ENCODE data around the gene KNOP1. TPM values are rescaled to one million over a fixed set of nuclear protein-coding genes. Genes with fewer than 3 reads are reported as not detected.
A peak's percentile ranks its signal among the peaks of the same experiment; 100 is the strongest.

Gene KNOP1
- total and polyA plus RNA-seq, 4 experiments from 2014 or later: 4.0 to 16.6 (median 15.3) TPM

DNA sequence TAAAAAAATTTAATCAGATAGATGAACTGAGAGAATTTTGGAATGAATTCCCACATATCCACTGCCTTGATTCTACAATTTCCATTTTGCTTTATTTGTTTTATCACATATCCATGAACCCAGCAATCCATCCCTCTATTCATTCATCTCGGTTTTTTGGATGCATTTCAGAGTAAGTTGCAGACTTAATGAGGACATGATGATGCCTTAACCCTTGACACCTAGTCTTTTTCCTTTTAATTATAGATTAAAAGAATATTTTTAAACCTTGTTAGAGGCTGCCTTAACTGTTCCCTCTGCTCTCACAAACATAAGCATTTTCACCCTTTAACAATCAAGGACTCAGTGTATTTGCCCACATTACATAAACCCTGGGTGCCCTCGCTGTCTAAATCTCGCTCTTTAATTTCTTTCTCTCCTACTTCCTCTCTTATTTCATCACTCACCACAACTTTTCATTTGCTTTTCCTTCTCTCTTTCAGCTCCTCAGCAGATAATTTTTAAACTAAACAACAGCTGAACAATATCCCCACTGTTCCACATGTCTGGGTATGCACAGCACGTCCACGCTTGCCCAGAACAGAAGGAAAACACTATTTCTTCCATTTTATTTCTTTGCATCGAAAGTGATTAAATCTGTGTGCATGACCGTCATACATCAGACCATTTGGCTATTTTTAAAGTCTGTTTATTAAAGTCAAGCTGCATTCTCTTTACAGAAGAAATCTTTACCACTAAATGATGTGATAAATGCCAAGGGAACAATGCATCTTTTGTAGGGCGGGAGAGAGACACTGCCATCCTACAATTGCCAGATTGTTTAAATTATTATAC, 40.0 kb upstream of the KNOP1 start:
- POLR2A ChIA-PET (ENCODE audit: partially characterized antibody): no interaction called here

DNA sequence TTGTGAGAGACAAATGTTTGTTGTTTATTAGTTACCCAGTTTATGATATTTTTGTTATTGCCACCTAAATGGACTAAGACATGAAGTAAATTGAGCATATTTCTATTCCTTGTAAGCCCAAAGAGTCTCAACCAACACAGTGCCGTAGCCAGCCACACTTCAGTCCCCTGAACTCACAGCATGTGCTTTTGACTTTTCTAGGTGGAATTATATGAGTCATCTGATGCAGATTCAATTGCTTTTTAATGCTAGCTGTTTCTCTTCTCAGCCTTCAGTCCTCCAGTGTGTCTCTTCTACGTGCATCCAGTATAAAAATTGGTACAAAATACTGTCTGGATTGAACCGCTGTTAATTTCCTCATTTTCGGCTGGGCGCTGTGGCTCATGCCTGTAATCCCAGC, 39.0 kb upstream of the KNOP1 start:
- DNase-seq: no peak
- Mint-ChIP-seq H3K27ac (no peak overlapping the region), H3K4me3 (no peak overlapping the region), H3K27me3 (peaks cover 0 to 2% of the 10 kb centered on the region in 2 donors), H3K9me3 (no peaks in the 10 kb centered on the region), H3K4me1 (no peaks in the 10 kb centered on the region), H3K36me3 (no peaks in the 10 kb centered on the region)
- CTCF ChIA-PET (ENCODE audit: partially characterized antibody): no interaction called here
- Histone ChIP-seq H3K4me1 (ENCODE audit: insufficient read depth, low read length) (no peaks in the 10 kb centered on the region), H3K4me3 (ENCODE audit: low read length in 2 of 2) (no peak overlapping the region), H3K9me3 (ENCODE audit: control insufficient read depth in 1 of 2, low read length in 2 of 2) (no peaks in the 10 kb centered on the region), H3K27me3 (ENCODE audit: insufficient read depth, low read length) (no peaks in the 10 kb centered on the region), H3K27ac (ENCODE audit: low read depth, low read length) (no peak overlapping the region), H3K36me3 (ENCODE audit: insufficient read depth, low read length) (no peaks in the 10 kb centered on the region)
- POLR2A ChIA-PET (ENCODE audit: partially characterized antibody): no interaction called here
- intact Hi-C loops (cut with micrococcal nuclease): no loop called here

More for the DNA sequence above, 40.0 kb upstream of the KNOP1 start:
- Histone ChIP-seq H3K27ac (ENCODE audit: low read depth, low read length) (no peak overlapping the region), H3K27me3 (ENCODE audit: insufficient read depth, low read length) (no peaks in the 10 kb centered on the region), H3K9me3 (ENCODE audit: control insufficient read depth in 1 of 2, low read length in 2 of 2) (no peaks in the 10 kb centered on the region), H3K4me3 (ENCODE audit: low read length in 2 of 2) (no peak overlapping the region), H3K36me3 (ENCODE audit: insufficient read depth, low read length) (no peaks in the 10 kb centered on the region), H3K4me1 (ENCODE audit: insufficient read depth, low read length) (no peaks in the 10 kb centered on the region)
- no peak overlapping the region for H3K27ac Mint-ChIP-seq
- no peak overlapping the region for H3K4me3 Mint-ChIP-seq
- no peaks in the 10 kb centered on the region for H3K4me1 Mint-ChIP-seq
- intact Hi-C loops (cut with micrococcal nuclease): no loop called here
- CTCF ChIA-PET (ENCODE audit: partially characterized antibody): interaction anchor here (1.0 kb wide), 1 partner anchor 8 kb away, joined by 3 read pairs; no protein-coding TSS in a partner anchor
- no peaks in the 10 kb centered on the region for H3K9me3 Mint-ChIP-seq
- peaks cover 0 to 2% of the 10 kb centered on the region in 2 donors for H3K27me3 Mint-ChIP-seq
- no peak for DNase-seq
- no peaks in the 10 kb centered on the region for H3K36me3 Mint-ChIP-seq

GRCh38 chr16:19755268-19755667, 37.2 kb upstream of the KNOP1 start:
- no peaks in the 10 kb centered on the region for H3K36me3 Mint-ChIP-seq
- no peak overlapping the region for H3K27ac Mint-ChIP-seq
- peaks cover 0 to 2% of the 10 kb centered on the region in 2 donors for H3K27me3 Mint-ChIP-seq
- Histone ChIP-seq H3K27me3 (ENCODE audit: insufficient read depth, low read length) (no peaks in the 10 kb centered on the region), H3K36me3 (ENCODE audit: insufficient read depth, low read length) (no peaks in the 10 kb centered on the region), H3K4me3 (ENCODE audit: low read length in 2 of 2) (no peak overlapping the region), H3K4me1 (ENCODE audit: insufficient read depth, low read length) (no peaks in the 10 kb centered on the region), H3K9me3 (ENCODE audit: control insufficient read depth in 1 of 2, low read length in 2 of 2) (no peaks in the 10 kb centered on the region), H3K27ac (ENCODE audit: low read depth, low read length) (no peak overlapping the region)
- intact Hi-C loops (cut with micrococcal nuclease): no loop called here
- no peaks in the 10 kb centered on the region for H3K4me1 Mint-ChIP-seq
- no peak overlapping the region for H3K4me3 Mint-ChIP-seq
- POLR2A ChIA-PET (ENCODE audit: partially characterized antibody): no interaction called here
- CTCF ChIA-PET (ENCODE audit: partially characterized antibody): no interaction called here
- no peak for DNase-seq
- H3K9me3 Mint-ChIP-seq: no peaks in the 10 kb centered on the region

- no peaks in the 10 kb centered on the region for H3K4me1 Mint-ChIP-seq
- H3K27ac Mint-ChIP-seq: no peak overlapping the region
- no peak overlapping the region for H3K4me3 Mint-ChIP-seq
- H3K4me3 ChIP-seq (ENCODE audit: low read length in 2 of 2): no peak overlapping the region
- DNase-seq: no peak
- ChIA-PET CTCF (ENCODE audit: partially characterized antibody) (no interaction called here), POLR2A (ENCODE audit: partially characterized antibody) (no interaction called here)
- H3K36me3 Mint-ChIP-seq: no peaks in the 10 kb centered on the region
- no peaks in the 10 kb centered on the region for H3K36me3 ChIP-seq (ENCODE audit: insufficient read depth, low read length)
- H3K9me3 Mint-ChIP-seq: no peaks in the 10 kb centered on the region
- no peaks in the 10 kb centered on the region for H3K4me1 ChIP-seq (ENCODE audit: insufficient read depth, low read length)
- H3K27me3 ChIP-seq (ENCODE audit: insufficient read depth, low read length): no peaks in the 10 kb centered on the region
- H3K9me3 ChIP-seq (ENCODE audit: control insufficient read depth in 1 of 2, low read length in 2 of 2): no peaks in the 10 kb centered on the region
- intact Hi-C loops (cut with micrococcal nuclease): no loop called here
- H3K27ac ChIP-seq (ENCODE audit: low read depth, low read length): no peak overlapping the region
- peaks cover 0 to 2% of the 10 kb centered on the region in 2 donors for H3K27me3 Mint-ChIP-seq
Measured at GRCh38 chr16:19754644-19755036, 36.6 kb upstream of the KNOP1 start.

DNA sequence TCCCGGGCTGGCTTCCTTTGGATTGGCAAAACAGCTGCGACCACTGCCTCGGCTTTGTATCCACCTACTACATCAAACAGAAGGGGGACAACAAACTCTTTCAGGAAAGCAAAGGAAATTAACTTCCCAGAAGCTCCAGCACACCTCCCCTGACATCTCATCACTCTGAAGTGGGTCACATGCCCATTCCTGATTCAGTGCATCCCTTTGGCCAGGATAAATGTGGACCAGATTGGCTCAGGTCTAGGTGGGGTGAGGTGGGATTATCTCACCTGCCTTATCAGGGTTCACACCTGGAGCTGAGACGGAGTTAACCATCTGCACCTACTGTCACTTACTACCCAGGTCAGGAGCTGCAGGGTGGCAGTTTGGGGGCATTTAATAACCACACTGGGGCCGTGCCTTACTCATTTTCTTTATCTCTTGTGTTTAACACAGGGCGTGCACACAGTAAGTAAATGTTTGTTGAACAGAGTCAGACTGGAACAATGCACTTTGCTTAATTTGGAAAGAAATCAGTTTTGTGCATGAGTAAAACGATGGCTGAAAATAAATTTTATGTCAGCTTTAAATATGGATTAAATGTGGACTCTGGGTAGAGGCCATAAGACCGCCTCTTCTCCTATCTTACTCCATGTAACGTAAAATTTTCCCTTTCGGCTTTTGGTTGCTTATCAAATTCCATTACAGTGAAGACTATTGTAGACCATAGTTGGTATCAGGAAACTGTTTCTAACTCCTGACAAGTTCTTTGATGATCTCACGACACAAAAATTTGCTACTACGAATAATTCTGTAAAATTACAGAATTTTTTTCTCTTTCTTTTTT, 36.0 kb upstream of the KNOP1 start:
- H3K27ac Mint-ChIP-seq: peak overlapping the region in 1 of 7 donors; percentile 64
- intact Hi-C loops (cut with micrococcal nuclease): no loop called here
- no peak overlapping the region for H3K4me3 ChIP-seq (ENCODE audit: low read length in 2 of 2)
- no peaks in the 10 kb centered on the region for H3K4me1 ChIP-seq (ENCODE audit: insufficient read depth, low read length)
- ChIA-PET POLR2A (ENCODE audit: partially characterized antibody) (no interaction called here), CTCF (ENCODE audit: partially characterized antibody) (no interaction called here)
- H3K4me1 Mint-ChIP-seq: no peaks in the 10 kb centered on the region
- no peak for DNase-seq
- H3K9me3 ChIP-seq (ENCODE audit: control insufficient read depth in 1 of 2, low read length in 2 of 2): no peaks in the 10 kb centered on the region
- H3K9me3 Mint-ChIP-seq: no peaks in the 10 kb centered on the region
- H3K27ac ChIP-seq (ENCODE audit: low read depth, low read length): no peak overlapping the region
- no peaks in the 10 kb centered on the region for H3K36me3 Mint-ChIP-seq
- no peaks in the 10 kb centered on the region for H3K27me3 ChIP-seq (ENCODE audit: insufficient read depth, low read length)
- H3K27me3 Mint-ChIP-seq: peaks cover 0 to 2% of the 10 kb centered on the region in 2 donors
- no peak overlapping the region for H3K4me3 Mint-ChIP-seq
- H3K36me3 ChIP-seq (ENCODE audit: insufficient read depth, low read length): no peaks in the 10 kb centered on the region

GRCh38 chr16:19751478-19752385, 33.7 kb upstream of the KNOP1 start:
- Mint-ChIP-seq H3K36me3 (no peaks in the 10 kb centered on the region), H3K9me3 (no peaks in the 10 kb centered on the region), H3K27ac (no peak overlapping the region), H3K4me3 (no peak overlapping the region), H3K4me1 (no peaks in the 10 kb centered on the region), H3K27me3 (no peaks in the 10 kb centered on the region)
- intact Hi-C loops (cut with micrococcal nuclease): no loop called here
- Histone ChIP-seq H3K27ac (ENCODE audit: low read depth, low read length) (no peak overlapping the region), H3K4me1 (ENCODE audit: insufficient read depth, low read length) (no peaks in the 10 kb centered on the region), H3K36me3 (ENCODE audit: insufficient read depth, low read length) (no peaks in the 10 kb centered on the region), H3K9me3 (ENCODE audit: control insufficient read depth in 1 of 2, low read length in 2 of 2) (no peaks in the 10 kb centered on the region), H3K4me3 (ENCODE audit: low read length in 2 of 2) (no peak overlapping the region), H3K27me3 (ENCODE audit: insufficient read depth, low read length) (no peaks in the 10 kb centered on the region)
- no peak for DNase-seq
- ChIA-PET CTCF (ENCODE audit: partially characterized antibody) (no interaction called here), POLR2A (ENCODE audit: partially characterized antibody) (no interaction called here)

- Mint-ChIP-seq H3K27ac (no peak overlapping the region), H3K27me3 (no peaks in the 10 kb centered on the region), H3K4me1 (no peaks in the 10 kb centered on the region), H3K9me3 (no peaks in the 10 kb centered on the region), H3K36me3 (no peaks in the 10 kb centered on the region), H3K4me3 (no peak overlapping the region)
- POLR2A ChIA-PET (ENCODE audit: partially characterized antibody): no interaction called here
- no peaks in the 10 kb centered on the region for H3K36me3 ChIP-seq (ENCODE audit: insufficient read depth, low read length)
- intact Hi-C loops (cut with micrococcal nuclease): no loop called here
- no peak for DNase-seq
- CTCF ChIA-PET (ENCODE audit: partially characterized antibody): interaction anchor here (0.9 to 1.0 kb wide), 2 partner anchors 9 to 166 kb away, joined by 3 read pairs; no protein-coding TSS in a partner anchor
- no peaks in the 10 kb centered on the region for H3K27me3 ChIP-seq (ENCODE audit: insufficient read depth, low read length)
- H3K4me3 ChIP-seq (ENCODE audit: low read length in 2 of 2): no peak overlapping the region
- H3K4me1 ChIP-seq (ENCODE audit: insufficient read depth, low read length): no peaks in the 10 kb centered on the region
- no peaks in the 10 kb centered on the region for H3K9me3 ChIP-seq (ENCODE audit: control insufficient read depth in 1 of 2, low read length in 2 of 2)
- no peak overlapping the region for H3K27ac ChIP-seq (ENCODE audit: low read depth, low read length)
Measured at GRCh38 chr16:19749571-19750080, 31.6 kb upstream of the KNOP1 start.

Data from CD4-positive, alpha-beta memory T cell (primary cell).